ENCODE measurements around the gene ZBTB4.

ZBTB4 gene

DNA sequence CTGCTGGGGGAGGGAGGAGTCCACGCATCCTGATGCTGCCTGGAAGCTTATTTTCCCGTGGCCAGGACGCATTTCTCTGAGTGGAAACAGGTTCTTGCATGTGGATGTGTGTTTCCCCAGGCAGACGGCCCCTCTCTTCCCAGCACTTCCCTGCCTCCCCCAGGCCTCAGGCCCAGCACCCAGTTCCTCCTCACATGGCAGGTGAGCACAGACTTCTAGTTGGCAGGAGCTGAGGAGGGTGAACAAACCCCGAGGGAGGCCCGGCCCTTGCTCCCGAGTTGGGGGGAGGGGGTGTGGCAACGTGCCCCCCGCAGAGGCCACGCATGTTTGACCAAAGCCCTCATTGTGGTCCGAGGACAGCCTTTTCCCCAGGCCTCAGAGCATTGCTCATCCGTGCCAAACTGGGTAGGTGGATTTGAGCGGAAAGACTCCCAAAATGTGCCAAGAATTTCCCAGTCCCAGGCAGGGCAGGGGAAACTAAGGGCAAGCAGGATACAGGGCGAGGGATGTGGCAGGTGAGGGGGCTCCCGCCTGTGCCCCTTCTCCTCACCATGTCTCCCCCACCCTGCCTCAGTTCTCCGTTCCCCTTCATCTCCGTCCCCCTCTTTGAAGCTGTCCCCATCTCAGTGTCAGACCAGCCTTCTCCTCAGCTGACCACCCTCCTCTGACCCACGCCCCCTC lies 60.8 kb downstream of the ZBTB4 start:
- DNase-seq = no peak

DNA sequence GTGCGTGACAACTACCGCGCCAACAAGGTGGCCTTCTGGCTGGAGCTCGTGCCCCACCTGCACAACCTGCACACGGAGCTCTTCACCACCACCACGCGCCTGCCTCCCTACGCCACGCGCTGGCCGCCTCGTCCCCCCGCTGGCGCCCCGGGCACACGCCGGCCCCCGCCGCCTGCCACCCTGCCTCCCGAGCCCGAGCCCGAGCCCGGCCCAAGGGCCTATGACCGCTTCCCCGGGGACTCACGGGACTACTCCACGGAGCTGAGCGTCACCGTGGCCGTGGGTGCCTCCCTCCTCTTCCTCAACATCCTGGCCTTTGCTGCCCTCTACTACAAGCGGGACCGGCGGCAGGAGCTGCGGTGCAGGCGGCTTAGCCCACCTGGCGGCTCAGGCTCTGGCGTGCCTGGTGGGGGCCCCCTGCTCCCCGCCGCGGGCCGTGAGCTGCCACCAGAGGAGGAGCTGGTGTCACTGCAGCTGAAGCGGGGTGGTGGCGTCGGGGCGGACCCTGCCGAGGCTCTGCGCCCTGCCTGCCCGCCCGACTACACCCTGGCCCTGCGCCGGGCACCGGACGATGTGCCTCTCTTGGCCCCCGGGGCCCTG lies 62.3 kb downstream of the ZBTB4 start:
- DNase-seq = no peak

DNA sequence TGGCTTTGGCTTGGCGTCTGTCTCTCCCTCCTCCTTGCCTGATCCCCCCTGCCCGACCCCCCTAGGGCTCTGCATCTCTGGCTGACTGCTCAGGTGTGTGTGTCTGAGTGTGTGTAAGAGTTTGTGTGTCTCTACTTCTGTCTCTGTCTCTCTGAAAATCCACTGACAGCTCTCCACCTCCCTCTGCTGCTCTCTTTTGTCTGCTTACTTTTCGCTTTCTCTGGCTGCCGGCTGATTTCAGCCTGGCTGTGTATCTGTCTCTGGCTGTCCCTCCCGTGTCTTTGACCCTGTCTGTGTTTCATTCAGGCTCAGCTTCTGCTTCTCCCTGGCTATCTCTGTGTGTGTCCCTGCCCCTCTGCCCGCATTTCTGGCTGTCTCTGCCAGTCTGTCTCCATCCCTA lies 63.1 kb downstream of the ZBTB4 start:
- no peak for DNase-seq

DNA sequence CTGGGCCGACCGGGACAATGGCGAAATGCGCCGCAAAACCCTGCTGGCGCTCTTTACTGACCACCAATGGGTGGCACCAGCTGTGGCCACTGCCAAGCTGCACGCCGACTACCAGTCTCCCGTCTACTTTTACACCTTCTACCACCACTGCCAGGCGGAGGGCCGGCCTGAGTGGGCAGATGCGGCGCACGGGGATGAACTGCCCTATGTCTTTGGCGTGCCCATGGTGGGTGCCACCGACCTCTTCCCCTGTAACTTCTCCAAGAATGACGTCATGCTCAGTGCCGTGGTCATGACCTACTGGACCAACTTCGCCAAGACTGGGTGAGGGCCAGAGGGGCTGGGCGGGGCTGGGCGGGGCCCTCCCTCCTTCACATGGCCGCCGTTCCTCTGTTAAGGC lies 63.6 kb downstream of the ZBTB4 start:
- no peak for DNase-seq

DNA sequence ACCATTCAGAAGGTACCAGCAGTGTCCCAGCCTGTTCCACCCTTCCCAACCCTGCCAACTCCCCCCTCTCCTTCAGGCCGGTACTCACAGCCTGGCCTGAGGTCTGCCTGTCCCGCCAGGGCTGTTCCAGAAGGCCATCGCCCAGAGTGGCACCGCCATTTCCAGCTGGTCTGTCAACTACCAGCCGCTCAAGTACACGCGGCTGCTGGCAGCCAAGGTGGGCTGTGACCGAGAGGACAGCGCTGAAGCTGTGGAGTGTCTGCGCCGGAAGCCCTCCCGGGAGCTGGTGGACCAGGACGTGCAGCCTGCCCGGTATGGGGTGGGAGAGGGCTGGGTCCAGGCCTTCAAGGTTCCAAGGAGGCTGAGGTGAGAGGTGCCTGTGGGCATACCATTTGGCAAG lies 64.6 kb downstream of the ZBTB4 start:
- no peak for DNase-seq

DNA sequence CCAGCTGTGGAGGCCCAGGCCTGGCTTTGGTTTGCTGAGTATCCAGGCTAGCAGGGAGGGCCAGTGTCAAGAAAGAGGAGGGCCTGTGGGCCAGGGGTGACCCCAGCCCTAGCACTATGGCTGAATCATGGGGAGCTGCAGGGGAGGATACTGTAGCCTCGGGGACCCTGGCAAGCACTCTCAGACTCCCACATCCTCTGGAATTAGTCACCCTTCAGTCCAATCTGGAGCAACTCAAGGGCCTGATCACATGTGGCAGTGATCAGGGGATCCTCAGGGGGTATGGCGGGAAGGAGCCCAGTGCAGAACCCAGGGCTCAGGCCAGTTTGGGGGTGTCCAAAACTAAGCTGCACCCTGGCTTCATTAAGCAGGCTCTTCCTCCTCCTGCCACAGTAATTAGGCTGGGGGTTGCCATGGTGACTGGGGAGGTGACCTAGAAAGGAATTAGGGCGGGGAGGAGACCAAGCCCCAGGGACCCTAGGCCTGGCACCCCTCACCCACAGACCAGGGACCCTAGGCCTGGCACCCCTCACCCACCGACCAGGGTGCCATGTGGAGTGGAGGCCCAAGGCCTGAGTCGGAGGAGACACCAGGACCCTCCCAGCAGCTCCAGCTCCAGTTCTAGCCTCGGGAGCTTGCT lies 66.0 kb downstream of the ZBTB4 start:
- DNase-seq = no peak

DNA sequence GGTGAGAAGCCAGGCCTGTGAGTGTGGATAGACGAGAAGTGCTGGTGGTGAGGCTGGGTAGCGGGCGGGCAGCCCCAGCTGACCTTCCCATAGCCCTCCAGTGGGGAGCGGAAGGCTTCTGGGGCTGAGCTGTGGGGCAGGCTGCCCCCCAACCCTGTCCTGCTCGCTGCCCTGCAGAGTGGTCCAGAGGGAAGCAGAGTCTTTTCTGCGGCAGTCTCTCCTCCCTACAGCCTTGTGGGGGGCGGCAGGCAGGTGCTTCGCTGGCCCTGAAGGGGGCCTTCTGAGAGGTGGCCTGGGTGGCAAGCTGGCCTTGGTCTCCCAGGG lies 68.0 kb downstream of the ZBTB4 start:
- no peak for DNase-seq

DNA sequence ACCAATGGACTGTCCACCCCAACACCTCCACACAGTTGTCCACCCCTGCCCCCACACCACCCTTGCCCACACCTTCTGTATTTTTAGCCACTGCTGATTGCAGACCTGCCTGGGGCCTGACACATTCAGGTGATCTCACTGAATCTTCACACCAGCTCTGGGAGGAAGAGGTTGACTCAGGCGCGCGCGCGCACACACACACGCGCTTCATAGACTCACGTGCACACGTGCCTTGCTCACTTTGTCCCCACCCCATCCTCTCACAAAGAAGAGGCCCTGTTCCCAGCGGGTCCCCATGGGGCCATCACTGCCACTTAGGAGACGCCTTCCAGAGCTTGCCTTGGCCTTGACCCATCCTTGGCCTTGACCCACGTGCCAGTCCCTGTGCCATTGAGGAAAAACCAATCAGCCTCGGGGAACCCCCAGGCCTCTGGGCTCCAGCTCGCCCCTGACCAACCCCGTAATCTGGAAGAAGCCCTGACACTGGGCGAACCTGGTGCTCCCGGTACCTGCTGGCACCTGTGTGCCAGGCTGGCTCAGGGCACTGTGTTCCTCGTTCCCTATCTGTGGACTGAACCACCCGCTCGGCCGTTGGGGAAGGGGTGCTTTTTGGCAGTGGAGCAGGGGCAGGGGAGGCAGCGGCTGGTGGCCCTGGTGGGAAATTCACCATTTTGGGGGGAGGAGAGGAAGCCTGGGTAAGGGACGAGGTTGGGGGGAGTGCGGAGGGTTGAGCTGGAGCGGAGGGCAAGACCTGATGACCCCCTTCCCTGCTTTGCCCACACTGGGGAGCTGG lies 68.6 kb downstream of the ZBTB4 start:
- DNase-seq = no peak

DNA sequence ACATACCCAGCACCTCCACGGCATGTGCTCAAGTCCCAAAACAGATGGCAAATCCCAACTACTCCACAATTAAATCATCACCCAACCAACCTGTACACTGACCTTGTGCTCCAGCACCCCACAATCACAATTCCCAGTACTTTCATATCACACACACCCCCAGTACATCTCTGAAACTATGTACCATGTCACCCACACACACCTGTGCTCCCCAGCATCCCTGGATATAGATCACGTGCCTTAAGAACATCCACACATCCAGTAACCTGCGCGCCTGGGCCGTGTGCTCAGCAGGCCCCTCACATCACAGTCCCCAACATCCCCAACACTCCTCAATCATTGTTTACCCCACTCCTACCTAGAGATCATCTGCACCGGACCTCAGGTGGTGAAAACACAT lies 69.7 kb downstream of the ZBTB4 start:
- DNase-seq = no peak
